Activated T-helper 1 cell treated with Interleukin-2 at 50 U/mL for 16 hours (primary cell): ENCODE data around the gene FOXJ1.

Source experiments
- DNase-seq: peaks from one replicate; pipeline ENCODE4 v3.0.0-alpha.2; 2020; ENCODE audit warnings: low read depth

FOXJ1 gene

GRCh38 chr17:76160896-76161528 lies 20.0 kb upstream of the FOXJ1 start:
- DNase-seq = no peak

GRCh38 chr17:76159157-76159556 lies 18.1 kb upstream of the FOXJ1 start:
- DNase-seq = no peak

- DNase-seq = no peak
These were observed 16.7 kb upstream of the FOXJ1 start for GRCh38 chr17:76157759-76158158.

DNA sequence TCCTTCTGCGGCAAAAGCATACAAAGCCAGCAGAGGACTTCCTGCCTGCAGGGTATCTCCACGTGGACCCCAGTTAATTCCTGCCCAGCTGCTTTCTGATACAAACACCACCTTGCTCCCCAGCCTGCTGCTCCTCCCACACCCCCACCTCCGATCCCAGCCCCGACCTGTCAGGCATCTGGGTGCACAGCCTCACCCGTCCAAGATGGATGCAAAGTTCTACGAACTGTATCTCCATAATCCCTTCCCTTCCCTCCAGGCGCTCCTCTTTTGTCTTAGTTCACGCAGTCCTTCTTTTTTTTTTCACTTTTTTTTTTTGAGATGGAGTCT lies 15.6 kb upstream of the FOXJ1 start:
- DNase-seq = no peak

- DNase-seq = no peak
These were observed 15.1 kb upstream of the FOXJ1 start for GRCh38 chr17:76155988-76156661.

- no peak for DNase-seq
These were observed 14.1 kb upstream of the FOXJ1 start for GRCh38 chr17:76154936-76155845.

DNA sequence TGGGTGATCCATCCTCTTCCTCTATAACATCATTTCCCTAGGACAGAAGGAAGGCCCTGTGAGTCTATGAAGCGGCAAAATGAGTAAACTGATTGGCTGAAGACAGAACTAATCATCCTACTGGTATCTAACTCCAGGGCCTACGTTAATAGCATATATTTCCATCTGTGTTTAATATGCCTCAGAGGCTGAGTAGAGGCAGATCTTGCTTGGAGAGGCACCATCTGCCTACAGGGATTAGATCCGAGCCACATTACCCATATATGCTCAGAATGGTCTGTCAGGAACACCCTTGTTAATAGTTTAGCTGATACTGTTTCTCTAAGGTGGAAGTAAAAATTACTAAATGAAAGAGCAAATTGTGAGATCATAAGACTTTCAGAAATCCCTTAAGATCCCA lies 13.2 kb upstream of the FOXJ1 start:
- DNase-seq = no peak

DNA sequence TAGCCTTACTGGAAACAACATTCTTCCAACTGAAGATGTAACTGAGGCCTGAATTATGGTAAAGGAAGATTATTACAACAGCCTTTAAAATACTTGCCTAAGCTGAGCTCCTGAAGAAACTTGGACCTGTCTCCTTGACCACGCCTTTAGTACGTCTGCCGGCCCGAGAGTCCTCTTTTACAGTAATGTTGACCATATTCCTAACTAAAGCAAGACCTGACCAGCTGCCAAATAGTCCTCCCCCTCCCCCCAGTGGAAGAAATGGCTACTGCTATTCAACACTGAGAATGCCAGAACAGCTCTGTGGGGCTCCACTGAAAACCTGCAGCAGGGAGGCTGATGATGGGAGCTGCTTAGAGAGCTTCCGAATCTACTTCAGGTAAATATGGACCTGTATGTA lies 12.6 kb upstream of the FOXJ1 start:
- DNase-seq = no peak

GRCh38 chr17:76153202-76153601 lies 12.2 kb upstream of the FOXJ1 start:
- no peak for DNase-seq

- DNase-seq = no peak
These were observed 11.5 kb upstream of the FOXJ1 start for GRCh38 chr17:76152591-76152990.

DNA sequence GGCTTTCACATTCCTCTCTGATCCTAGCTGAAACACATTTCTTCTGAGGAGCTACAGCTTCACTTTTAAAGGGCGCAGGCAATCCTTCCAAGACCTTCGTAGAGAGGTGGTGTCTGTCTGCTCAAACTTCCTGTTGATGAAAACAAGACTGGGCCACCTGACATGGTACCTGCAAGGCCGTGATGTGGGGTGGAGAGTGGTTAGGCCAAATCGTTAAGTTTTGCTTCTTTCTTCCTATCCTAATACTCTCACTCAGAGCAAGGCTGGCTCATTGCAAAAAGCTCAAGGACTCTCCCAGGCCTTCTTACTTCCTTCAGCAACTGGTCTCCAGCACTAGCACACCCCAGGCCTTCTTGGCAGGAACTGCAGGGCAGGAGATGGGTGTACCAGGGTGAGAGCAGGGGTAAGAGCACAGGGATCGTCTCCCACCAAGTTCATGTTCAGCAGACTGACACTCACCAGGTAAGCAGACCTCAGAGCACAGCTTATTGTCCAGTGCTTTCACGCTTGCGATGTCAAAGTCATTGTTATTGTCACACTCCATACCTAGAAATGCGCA lies 10.9 kb upstream of the FOXJ1 start:
- DNase-seq = no peak

DNA sequence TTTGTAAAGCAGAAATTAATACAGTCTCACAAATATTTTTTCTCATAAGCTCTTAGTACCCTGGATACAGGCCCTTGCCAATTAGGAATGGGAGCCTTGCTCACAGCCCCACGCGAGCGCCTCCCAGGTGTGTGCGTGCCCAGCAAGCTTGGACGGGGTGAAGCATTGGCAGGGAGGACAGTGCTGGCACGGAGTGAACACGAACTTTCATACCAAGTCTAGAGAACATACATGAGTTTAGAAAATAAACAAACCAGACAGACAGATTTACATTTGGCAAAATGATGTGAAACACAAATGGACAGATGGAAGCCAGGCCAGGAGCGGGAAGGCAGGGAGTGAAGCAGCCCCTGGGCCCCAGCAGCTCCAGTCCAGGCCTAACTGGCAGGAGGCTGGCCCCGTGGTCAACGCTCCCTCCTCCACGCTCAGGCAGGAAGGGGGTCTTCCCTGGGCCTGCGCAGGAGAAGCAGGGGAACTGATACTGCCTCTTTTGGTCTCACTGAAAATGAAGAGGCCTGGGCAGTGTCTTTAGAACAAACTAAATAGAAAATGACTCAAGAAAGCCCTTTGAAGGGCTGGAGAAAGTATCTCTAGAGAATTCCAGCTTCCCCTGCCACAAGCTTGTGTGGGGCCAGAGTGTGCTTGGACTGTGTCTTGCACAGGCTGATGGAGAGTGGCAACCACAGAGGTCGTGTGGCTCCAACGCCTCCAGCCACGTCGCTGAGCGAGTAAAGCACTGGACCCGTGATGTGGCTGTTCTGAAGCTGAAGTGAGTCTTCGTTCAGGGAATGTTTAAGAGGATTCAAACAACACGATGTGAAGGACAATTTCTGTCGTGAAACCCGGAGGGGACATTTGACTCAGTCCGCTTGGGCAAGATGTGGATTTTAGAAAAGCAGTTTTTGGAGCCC lies 9.9 kb upstream of the FOXJ1 start:
- no peak for DNase-seq

DNA sequence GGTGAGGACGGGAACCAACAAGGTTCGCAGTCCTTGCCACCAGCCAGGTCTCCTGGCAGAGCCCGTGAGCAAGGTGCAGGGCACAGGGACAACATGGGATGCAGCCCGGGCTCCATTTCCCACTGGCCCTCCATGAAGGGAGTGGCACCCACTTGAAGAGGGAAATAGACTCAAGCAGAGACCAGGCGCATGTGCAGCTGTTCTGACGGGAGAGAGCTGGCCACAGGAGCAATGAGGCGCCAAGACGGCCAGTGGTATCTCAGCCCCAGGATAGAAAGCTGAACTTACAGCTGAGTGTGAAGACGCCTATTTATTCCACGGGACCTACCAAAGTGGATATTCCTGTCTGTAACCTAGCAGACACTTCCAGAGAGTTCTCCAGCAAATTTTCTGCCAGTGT lies 8.2 kb upstream of the FOXJ1 start:
- no peak for DNase-seq

DNA sequence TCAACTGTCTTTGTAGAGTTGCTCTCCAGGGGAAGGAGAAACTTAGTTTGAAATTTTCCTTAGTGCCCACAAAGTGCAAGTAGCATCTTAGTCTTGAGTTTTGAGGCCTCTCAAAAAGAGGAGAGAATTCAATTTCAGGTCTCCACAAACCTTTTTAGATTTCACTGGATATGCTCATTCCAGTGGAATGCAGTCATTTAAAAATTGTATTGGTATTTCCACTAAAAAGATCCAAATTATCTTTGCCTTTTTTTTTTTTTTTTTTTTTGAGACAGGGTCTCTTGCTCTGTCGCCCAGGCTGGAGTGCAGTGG lies 6.9 kb upstream of the FOXJ1 start:
- no peak for DNase-seq

- no peak for DNase-seq
These were observed 6.4 kb upstream of the FOXJ1 start for GRCh38 chr17:76147211-76148014.

GRCh38 chr17:76146053-76146851 lies 5.2 kb upstream of the FOXJ1 start:
- DNase-seq = no peak

DNA sequence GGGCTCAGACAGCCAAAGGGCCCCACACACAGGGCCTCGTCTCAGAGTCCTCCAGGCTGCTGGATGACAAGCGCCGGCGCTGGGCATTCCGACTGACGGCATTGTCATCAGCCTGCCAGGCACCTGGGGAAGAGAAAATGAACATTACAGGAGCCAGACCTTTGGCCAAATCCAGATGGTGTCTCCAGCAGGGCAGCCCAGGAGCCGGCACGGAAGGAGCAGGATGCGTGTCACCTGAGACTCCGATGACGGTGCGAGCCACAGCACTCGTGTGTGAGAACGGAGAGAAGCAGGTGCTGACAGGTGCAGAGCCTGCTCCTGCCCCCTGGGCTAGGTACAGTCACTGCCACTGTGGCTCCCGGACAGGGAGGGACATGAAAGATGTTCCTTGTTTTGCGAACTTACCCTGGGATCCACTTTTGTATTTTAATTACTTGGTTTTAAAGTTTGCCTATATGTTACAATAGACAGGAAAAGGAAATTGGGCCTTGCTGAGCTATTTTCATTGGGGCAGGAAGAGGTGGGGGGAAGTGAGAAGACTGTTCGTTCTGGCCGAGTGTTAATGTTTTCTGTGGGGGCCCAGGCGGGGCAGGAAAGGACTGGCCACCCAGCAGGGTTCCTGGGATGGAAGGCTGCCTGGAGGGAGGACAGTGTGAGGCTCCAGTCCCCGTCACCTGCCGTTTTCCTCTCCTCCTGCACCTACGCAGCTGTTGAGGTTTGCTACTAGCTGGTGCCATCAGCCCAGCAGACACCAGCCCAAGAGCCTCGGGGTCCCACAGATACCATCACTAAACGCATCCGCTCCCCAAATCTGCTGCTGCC lies 4.4 kb upstream of the FOXJ1 start:
- DNase-seq = peak; percentile 37

- no peak for DNase-seq
These were observed 1.6 kb upstream of the FOXJ1 start for GRCh38 chr17:76142585-76143041.

- DNase-seq = no peak
These were observed 1.1 kb upstream of the FOXJ1 start for GRCh38 chr17:76142039-76142584.
